Measurements from ENCODE around the gene RGL1. TPM values are rescaled to one million over a fixed set of nuclear protein-coding genes. Genes with fewer than 3 reads are reported as not detected.

Gene RGL1
- total RNA-seq, 1 experiment from 2014 or later, result 1.3 TPM

- Histone ChIP-seq H3K27me3 (ENCODE audit: insufficient read depth, low read length) (no peaks in the 10 kb centered on the region), H3K79me2 (ENCODE audit: insufficient read depth, low read length) (no peaks in the 10 kb centered on the region), H3K4me2 (ENCODE audit: low read length) (no peak overlapping the region), H4K20me1 (ENCODE audit: insufficient read depth) (no peaks in the 10 kb centered on the region), H3K9ac (ENCODE audit: low read length) (no peak overlapping the region), H3K36me3 (ENCODE audit: control insufficient read depth in 1 of 2, insufficient read depth in 2 of 2, low read length in 2 of 2) (no peaks in the 10 kb centered on the region), H3K27ac (ENCODE audit: low read depth, low read length) (no peak overlapping the region), H3K9me3 (ENCODE audit: control insufficient read depth in 1 of 2, insufficient read depth in 1 of 2, low read depth in 1 of 2, low read length in 2 of 2) (no peaks in the 10 kb centered on the region), H3K4me3 (replicated peaks in 1 of 2; ENCODE audit: low read depth in 1 of 2, low read length in 2 of 2) (no peak overlapping the region), H2AFZ (ENCODE audit: low read depth, low read length, poor library complexity, severe bottlenecking) (no peak overlapping the region), H3K4me1 (ENCODE audit: control insufficient read depth in 1 of 2, insufficient read depth in 2 of 2, low read length in 2 of 2) (no peaks in the 10 kb centered on the region), H3K9me2 (ENCODE audit: insufficient read depth) (no peaks in the 10 kb centered on the region)
- no peak for TF ChIP-seq ELF1 (IDR thresholded peaks at IDR 0.05; ENCODE audit: borderline replicate concordance, low read depth)
- no peak for TF ChIP-seq SP1 (IDR thresholded peaks at IDR 0.05; ENCODE audit: low read depth)
- TF ChIP-seq ZBTB33 (IDR thresholded peaks at IDR 0.05; ENCODE audit: extremely low read depth, insufficient replicate concordance, low read length), result no peak
- TF ChIP-seq ZNF274 (IDR thresholded peaks at IDR 0.05; ENCODE audit: low read depth, low read length), result no peak
- no peak for TF ChIP-seq CTCF (IDR thresholded peaks at IDR 0.05 in 2 of 3, conservative IDR thresholded peaks at IDR 0.05 in 1 of 3; ENCODE audit: borderline replicate concordance in 1 of 3, insufficient read depth in 1 of 3, low read depth in 2 of 3, low read length in 2 of 3)
- TF ChIP-seq CEBPB (IDR thresholded peaks at IDR 0.05; ENCODE audit: low read depth), result no peak
- TF ChIP-seq POLR2A (IDR thresholded peaks at IDR 0.05; ENCODE audit: borderline replicate concordance, extremely low read depth, insufficient read depth, insufficient read length), result no peak
- TF ChIP-seq POLR2AphosphoS5 (IDR thresholded peaks at IDR 0.05; ENCODE audit: low read depth, low read length), result no peak
- no peak for TF ChIP-seq ZFX (IDR thresholded peaks at IDR 0.05)
- TF ChIP-seq TCF7L2 (IDR thresholded peaks at IDR 0.05; ENCODE audit: borderline replicate concordance, extremely low read depth, insufficient read depth, insufficient read length), result no peak
- TF ChIP-seq YY1 (IDR thresholded peaks at IDR 0.05; ENCODE audit: extremely low read depth, insufficient replicate concordance, low read depth, low read length), result no peak
- TF ChIP-seq ATF3 (IDR thresholded peaks at IDR 0.05), result no peak
- TF ChIP-seq EZH2phosphoT487 (IDR thresholded peaks at IDR 0.05; ENCODE audit: borderline replicate concordance), result no peak
- TF ChIP-seq REST (IDR thresholded peaks at IDR 0.05; ENCODE audit: low read depth), result no peak
- TF ChIP-seq JUND (IDR thresholded peaks at IDR 0.05), result no peak
- no peak for TF ChIP-seq FOSL1 (IDR thresholded peaks at IDR 0.05; ENCODE audit: low read depth)
- no peak for TF ChIP-seq SIN3A (IDR thresholded peaks at IDR 0.05; ENCODE audit: low read depth)
- ATAC-seq (no peak), DNase-seq (ENCODE audit: low read depth, low spot score) (no peak)
- POLR2A ChIA-PET, result no interaction called here
- CTCF ChIA-PET, result no interaction called here
- RAD21 ChIA-PET (ENCODE audit: low non-redundant PET in 1 of 2, low total read pairs in 2 of 2, uncharacterized antibody in 2 of 2, unreplicated experiment in 2 of 2), result no interaction called here
- intact Hi-C loops (cut with micrococcal nuclease), result no loop called here
- no TSS peak for BruUV-seq (replicated peaks)
These were observed 19.4 kb downstream of the RGL1 start for GRCh38 chr1:183824291-183824690.
